ENCODE measurements around the gene RNF169. TPM values are rescaled to one million over a fixed set of nuclear protein-coding genes. Genes with fewer than 3 reads are reported as not detected.
"Not testable (repeated sequence)": the region's sequence is repeated elsewhere in the genome, so short reads cannot be mapped to it uniquely, and the experiment has no call there.

The RNF169 gene
- total RNA-seq, 3 donors from 2014 or later, result 11.4 to 12.4 (median 11.9) TPM

- Mint-ChIP-seq H3K36me3 (ENCODE audit: insufficient read depth) (peaks cover 26% of the 10 kb centered on the region), H3K27me3 (ENCODE audit: low read depth) (no peaks in the 10 kb centered on the region), H3K4me1 (ENCODE audit: low read depth) (peaks cover 3% of the 10 kb centered on the region), H3K9me3 (no peaks in the 10 kb centered on the region), H3K4me3 (no peak overlapping the region)
- ATAC-seq (no peak), DNase-seq (no peak)
Observed at GRCh38 chr11:74809801-74810200, 61.2 kb downstream of the RNF169 start.

- Mint-ChIP-seq H3K9me3 (no peaks in the 10 kb centered on the region), H3K4me3 (no peak overlapping the region), H3K27me3 (ENCODE audit: low read depth) (no peaks in the 10 kb centered on the region), H3K4me1 (ENCODE audit: low read depth) (peaks cover 38% of the 10 kb centered on the region), H3K36me3 (ENCODE audit: insufficient read depth) (peaks cover 57% of the 10 kb centered on the region)
- DNase-seq (no peak), ATAC-seq (no peak)
Observed at GRCh38 chr11:74815966-74816365, 67.3 kb downstream of the RNF169 start.

DNA sequence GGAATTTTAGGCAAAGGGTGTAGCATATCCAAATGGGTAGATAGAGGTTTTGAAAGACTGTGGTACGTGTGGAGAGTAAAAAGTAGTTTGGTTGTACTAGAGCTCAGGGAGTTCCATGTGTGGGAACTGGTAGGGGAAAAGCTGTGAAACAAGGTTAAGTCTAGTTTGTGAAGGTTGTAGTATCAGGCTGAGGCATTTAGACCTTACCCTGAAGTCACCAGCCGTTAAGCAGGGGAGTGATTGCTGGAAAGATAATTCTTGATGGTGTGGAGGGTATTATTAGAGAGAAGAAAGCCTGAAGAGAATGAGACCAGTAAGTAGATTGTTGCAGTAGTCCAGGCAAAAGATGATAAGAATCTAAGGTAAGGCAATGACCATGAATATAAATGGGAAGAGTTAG lies 68.0 kb downstream of the RNF169 start:
- Mint-ChIP-seq H3K4me1 (ENCODE audit: low read depth) (peaks cover 40% of the 10 kb centered on the region), H3K4me3 (no peak overlapping the region), H3K27me3 (ENCODE audit: low read depth) (no peaks in the 10 kb centered on the region), H3K36me3 (ENCODE audit: insufficient read depth) (peaks cover 59% of the 10 kb centered on the region), H3K9me3 (peaks cover 2% of the 10 kb centered on the region)
- ATAC-seq (no peak), DNase-seq (no peak)

DNA sequence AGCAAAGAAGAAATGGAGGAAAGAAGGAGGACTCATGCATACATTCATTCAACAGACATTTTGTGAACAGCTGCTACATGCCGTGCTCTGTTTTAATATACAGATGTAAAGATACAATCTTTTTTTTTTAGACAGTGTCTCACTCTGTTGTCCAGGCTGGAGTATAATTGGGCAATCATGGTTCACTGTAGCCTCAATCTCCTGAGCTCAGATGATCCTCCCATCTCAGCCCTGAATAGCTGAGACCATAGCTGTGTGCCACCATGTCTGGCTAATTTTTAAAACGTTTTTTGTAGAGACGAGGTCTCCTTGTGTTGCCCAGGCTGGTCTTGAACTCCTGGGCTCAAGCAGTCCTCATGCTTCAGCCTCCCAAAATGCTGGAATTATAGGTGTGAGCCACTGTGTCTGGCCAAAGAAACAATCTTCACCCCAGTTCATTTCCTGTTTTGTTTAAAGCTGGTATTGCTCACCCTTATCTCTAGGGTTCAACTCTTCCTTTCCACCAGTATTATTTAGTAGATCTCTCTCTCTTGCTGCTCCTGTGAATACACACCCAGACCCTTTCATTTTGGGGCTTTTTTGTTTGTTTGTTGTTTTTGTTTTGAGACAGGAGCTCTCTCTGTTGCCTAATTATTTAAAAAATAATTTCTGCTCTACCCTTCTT lies 69.8 kb downstream of the RNF169 start:
- Mint-ChIP-seq H3K36me3 (ENCODE audit: insufficient read depth) (peaks cover 62% of the 10 kb centered on the region), H3K9me3 (peaks cover 3% of the 10 kb centered on the region), H3K4me3 (no peak overlapping the region), H3K4me1 (ENCODE audit: low read depth) (peaks cover 42% of the 10 kb centered on the region), H3K27me3 (ENCODE audit: low read depth) (no peaks in the 10 kb centered on the region)
- DNase-seq, result no peak
- ATAC-seq, result no peak

GRCh38 chr11:74819400-74819799 lies 70.8 kb downstream of the RNF169 start:
- H3K4me1 Mint-ChIP-seq (ENCODE audit: low read depth), result peaks cover 42% of the 10 kb centered on the region
- H3K9me3 Mint-ChIP-seq, result peaks cover 13% of the 10 kb centered on the region
- peaks cover 72% of the 10 kb centered on the region for H3K36me3 Mint-ChIP-seq (ENCODE audit: insufficient read depth)
- ATAC-seq (no peak), DNase-seq (no peak)
- no peak overlapping the region for H3K4me3 Mint-ChIP-seq
- H3K27me3 Mint-ChIP-seq (ENCODE audit: low read depth), result no peaks in the 10 kb centered on the region

GRCh38 chr11:74820763-74821162 lies 72.1 kb downstream of the RNF169 start:
- Mint-ChIP-seq H3K4me1 (ENCODE audit: low read depth) (peaks cover 42% of the 10 kb centered on the region), H3K4me3 (no peak overlapping the region), H3K9me3 (peaks cover 20% of the 10 kb centered on the region), H3K36me3 (ENCODE audit: insufficient read depth) (peaks cover 80% of the 10 kb centered on the region), H3K27me3 (ENCODE audit: low read depth) (no peaks in the 10 kb centered on the region)
- ATAC-seq, result no peak
- DNase-seq, result no peak

GRCh38 chr11:74822170-74822569 lies 73.5 kb downstream of the RNF169 start:
- DNase-seq, result no peak
- no peak for ATAC-seq
- H3K36me3 Mint-ChIP-seq (ENCODE audit: insufficient read depth), result peaks cover 80% of the 10 kb centered on the region
- no peak overlapping the region for H3K4me3 Mint-ChIP-seq
- no peaks in the 10 kb centered on the region for H3K27me3 Mint-ChIP-seq (ENCODE audit: low read depth)
- peaks cover 33% of the 10 kb centered on the region for H3K4me1 Mint-ChIP-seq (ENCODE audit: low read depth)
- H3K9me3 Mint-ChIP-seq, result peaks cover 20% of the 10 kb centered on the region

GRCh38 chr11:74824285-74824982 lies 75.8 kb downstream of the RNF169 start:
- Mint-ChIP-seq H3K27me3 (ENCODE audit: low read depth) (no peaks in the 10 kb centered on the region), H3K4me3 (no peak overlapping the region), H3K4me1 (ENCODE audit: low read depth) (peaks cover 11% of the 10 kb centered on the region), H3K9me3 (peaks cover 20% of the 10 kb centered on the region), H3K36me3 (ENCODE audit: insufficient read depth) (peaks cover 74% of the 10 kb centered on the region)
- DNase-seq (no peak), ATAC-seq (no peak)

DNA sequence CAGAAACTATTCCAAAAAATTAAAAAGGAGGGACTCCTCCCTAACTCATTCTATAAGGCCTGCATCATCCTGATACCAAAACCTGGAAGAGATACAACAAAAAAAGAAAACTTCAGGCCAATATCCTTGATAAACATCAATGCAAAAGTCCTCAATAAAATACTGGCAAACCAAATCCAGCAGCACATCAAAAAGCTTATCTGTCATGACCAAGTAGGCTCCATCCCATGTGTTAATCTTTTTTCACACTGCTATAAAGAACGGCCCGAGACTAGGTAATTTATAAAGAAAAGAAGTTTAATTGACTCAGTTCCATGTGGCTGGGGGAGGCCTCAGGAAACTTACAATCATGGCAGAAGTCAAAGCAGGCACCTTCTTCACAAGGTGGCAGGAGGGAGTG lies 76.9 kb downstream of the RNF169 start:
- Mint-ChIP-seq H3K36me3 (ENCODE audit: insufficient read depth) (peaks cover 73% of the 10 kb centered on the region), H3K9me3 (peaks cover 20% of the 10 kb centered on the region)
- not testable (repeated sequence) for H3K4me1 Mint-ChIP-seq (ENCODE audit: low read depth); DNase-seq; H3K4me3 Mint-ChIP-seq; H3K27me3 Mint-ChIP-seq (ENCODE audit: low read depth); ATAC-seq

- no peak for DNase-seq
- no peaks in the 10 kb centered on the region for H3K4me1 Mint-ChIP-seq (ENCODE audit: low read depth)
- no peaks in the 10 kb centered on the region for H3K27me3 Mint-ChIP-seq (ENCODE audit: low read depth)
- no peak overlapping the region for H3K4me3 Mint-ChIP-seq
- peaks cover 68% of the 10 kb centered on the region for H3K36me3 Mint-ChIP-seq (ENCODE audit: insufficient read depth)
- H3K9me3 Mint-ChIP-seq, result peaks cover 17% of the 10 kb centered on the region
- no peak for ATAC-seq
Observed at GRCh38 chr11:74826901-74827300, 78.3 kb downstream of the RNF169 start.

DNA sequence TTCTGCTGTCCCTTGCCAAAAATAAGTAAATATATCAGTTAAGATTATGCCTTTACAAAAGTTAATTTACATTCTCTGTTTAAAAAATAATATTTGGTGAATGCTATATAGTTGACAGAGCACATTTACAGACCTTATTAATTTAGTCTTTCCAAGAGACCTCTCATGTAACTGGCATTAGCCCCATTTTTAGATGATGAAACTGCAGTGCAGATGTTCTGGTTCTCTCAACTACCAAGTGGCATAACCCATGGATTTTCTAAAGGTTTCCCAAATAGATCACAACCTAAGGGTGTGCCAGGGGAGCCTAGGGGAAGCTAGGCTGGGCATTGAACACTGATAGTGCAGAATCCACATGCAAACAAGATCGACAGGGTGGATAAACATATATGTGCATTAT lies 88.5 kb downstream of the RNF169 start:
- Mint-ChIP-seq H3K4me3 (no peak overlapping the region), H3K9me3 (no peaks in the 10 kb centered on the region), H3K4me1 (ENCODE audit: low read depth) (no peaks in the 10 kb centered on the region), H3K27me3 (ENCODE audit: low read depth) (no peaks in the 10 kb centered on the region), H3K36me3 (ENCODE audit: insufficient read depth) (peaks cover 37% of the 10 kb centered on the region)
- no peak for ATAC-seq
- no peak for DNase-seq

- Mint-ChIP-seq H3K4me3 (no peak overlapping the region), H3K4me1 (ENCODE audit: low read depth) (no peaks in the 10 kb centered on the region), H3K27me3 (ENCODE audit: low read depth) (no peaks in the 10 kb centered on the region), H3K9me3 (no peaks in the 10 kb centered on the region), H3K36me3 (ENCODE audit: insufficient read depth) (peaks cover 39% of the 10 kb centered on the region)
- no peak for DNase-seq
- ATAC-seq, result no peak
Observed at GRCh38 chr11:74838188-74838587, 89.5 kb downstream of the RNF169 start.

DNA sequence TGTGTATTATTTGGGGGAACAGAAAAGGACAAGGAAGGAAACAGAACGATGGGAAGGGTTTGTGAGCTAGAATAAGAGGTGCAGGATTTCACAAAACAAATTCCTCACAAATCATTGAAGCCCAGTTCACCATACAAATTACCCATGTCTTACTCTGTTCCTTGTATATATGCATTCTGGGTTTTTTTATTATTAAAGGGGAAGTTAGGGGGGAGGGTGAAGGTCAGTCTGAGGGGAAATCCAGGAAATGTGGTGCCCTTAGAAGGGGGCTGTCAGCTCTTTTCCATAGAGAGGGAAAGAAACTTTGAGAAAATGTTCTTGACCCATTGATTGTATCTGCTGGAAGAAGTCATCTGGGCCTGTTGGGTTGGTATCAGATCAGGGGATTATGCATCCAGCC lies 90.8 kb downstream of the RNF169 start:
- peaks cover 42% of the 10 kb centered on the region for H3K36me3 Mint-ChIP-seq (ENCODE audit: insufficient read depth)
- DNase-seq (no peak), ATAC-seq (no peak)
- no peaks in the 10 kb centered on the region for H3K27me3 Mint-ChIP-seq (ENCODE audit: low read depth)
- H3K4me1 Mint-ChIP-seq (ENCODE audit: low read depth), result no peaks in the 10 kb centered on the region
- H3K4me3 Mint-ChIP-seq, result no peak overlapping the region
- H3K9me3 Mint-ChIP-seq, result no peaks in the 10 kb centered on the region

DNA sequence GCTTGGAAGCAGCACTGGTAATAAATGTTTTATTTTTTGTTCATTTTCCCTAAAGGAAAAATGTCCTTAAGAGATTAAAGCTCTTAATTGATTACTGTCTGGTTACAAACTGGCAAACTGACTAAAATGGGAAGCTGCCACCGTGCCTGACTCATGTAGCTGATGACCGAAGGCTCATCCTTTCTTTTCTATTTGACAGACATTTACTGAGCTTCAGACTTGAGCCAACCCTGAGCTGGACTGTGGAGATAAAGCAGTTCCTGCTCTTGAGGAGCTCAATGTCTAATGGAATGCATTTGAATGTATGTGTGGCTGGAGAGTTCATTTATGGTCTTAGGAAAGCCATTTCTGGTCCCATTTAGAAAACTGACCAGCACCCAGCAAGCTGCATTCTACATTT lies 91.3 kb downstream of the RNF169 start:
- H3K4me3 Mint-ChIP-seq, result no peak overlapping the region
- ATAC-seq (no peak), DNase-seq (no peak)
- no peaks in the 10 kb centered on the region for H3K27me3 Mint-ChIP-seq (ENCODE audit: low read depth)
- H3K36me3 Mint-ChIP-seq (ENCODE audit: insufficient read depth), result peaks cover 39% of the 10 kb centered on the region
- no peaks in the 10 kb centered on the region for H3K9me3 Mint-ChIP-seq
- H3K4me1 Mint-ChIP-seq (ENCODE audit: low read depth), result no peaks in the 10 kb centered on the region

DNA sequence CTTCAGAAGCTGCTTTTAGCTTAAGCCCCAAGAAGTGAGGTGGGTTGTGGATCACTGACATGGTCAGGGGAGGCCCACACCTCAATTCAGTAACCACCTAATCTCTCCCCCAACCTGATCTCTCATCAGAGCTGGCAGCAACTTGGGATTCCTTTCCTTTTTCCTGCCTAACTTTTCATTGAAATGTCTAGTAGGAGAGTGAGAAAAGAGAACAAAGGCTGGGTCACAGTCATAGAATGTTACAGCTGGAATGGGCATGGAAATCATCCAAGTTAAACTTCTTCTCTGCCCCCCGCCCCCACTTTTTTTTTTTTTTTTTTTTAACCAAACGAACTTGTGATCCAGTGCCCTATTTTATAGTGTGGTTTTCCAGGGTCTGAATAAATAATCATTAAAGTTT lies 91.8 kb downstream of the RNF169 start:
- peaks cover 38% of the 10 kb centered on the region for H3K36me3 Mint-ChIP-seq (ENCODE audit: insufficient read depth)
- ATAC-seq, result no peak
- no peak for DNase-seq
- no peaks in the 10 kb centered on the region for H3K4me1 Mint-ChIP-seq (ENCODE audit: low read depth)
- no peaks in the 10 kb centered on the region for H3K27me3 Mint-ChIP-seq (ENCODE audit: low read depth)
- H3K9me3 Mint-ChIP-seq, result no peaks in the 10 kb centered on the region
- no peak overlapping the region for H3K4me3 Mint-ChIP-seq

All from activated T-cell treated with anti-CD3 and anti-CD28 coated beads, Interleukin-2, amount 50 U/mL, for 4 hours (primary cell).